H1 (cell line): ENCODE measurements around the gene HRH1. TPM values are rescaled to one million over a fixed set of nuclear protein-coding genes. Genes with fewer than 3 reads are reported as not detected.

ENCODE experiments used
- CTCF ChIA-PET: fragments of 300-600 bp; sonication (Branson Sonifier 250); formaldehyde crosslinking; loops from one replicate; lab custom pipeline; 2021; ENCODE audit not compliant: partially characterized antibody; lab: Charles Lee
- POLR2A ChIA-PET: fragments of 300-600 bp; sonication (Branson Sonifier 250); formaldehyde crosslinking; loops from one replicate; lab custom pipeline; 2021; ENCODE audit warnings: inconsistent platforms; ENCODE audit not compliant: partially characterized antibody; lab: Charles Lee
- DNase-seq, 2 experiments: peaks; one replicate each; pipeline versions ENCODE4 v3.0.0 to v3.0.0-alpha.2; 2010 to 2022; ENCODE audit warnings: low spot score in 2 of 2, low read depth in 1 of 2, mixed read lengths in 1 of 2
- FAIRE-seq: peaks from 2 replicates; lab custom pipeline; 2011; peaks lifted over from hg19 to GRCh38; lab: Jason Lieb, UNC
- H2AFZ ChIP-seq: 2 replicates; pipeline ENCODE4 v1.8.1; 2012; ENCODE audit warnings: low read length, inconsistent platforms
- H2AK5ac ChIP-seq: 2 replicates; pipeline ENCODE4 v1.6.1; 2013; ENCODE audit warnings: low read depth, low read length
- H2BK120ac ChIP-seq: replicated peaks from 2 replicates; pipeline ENCODE3; 2013; ENCODE audit warnings: low read depth, low read length, inconsistent platforms
- H2BK12ac ChIP-seq: 2 replicates; pipeline ENCODE4 v1.6.1; 2013; ENCODE audit warnings: low read depth, low read length
- H2BK15ac ChIP-seq: 2 replicates; pipeline ENCODE4 v1.6.1; 2013; ENCODE audit warnings: low read length
- H2BK20ac ChIP-seq: 2 replicates; pipeline ENCODE4 v1.6.1; 2013; ENCODE audit warnings: low read length
- H2BK5ac ChIP-seq: 2 replicates; pipeline ENCODE4 v1.6.1; 2013; ENCODE audit warnings: low read depth, low read length
- H3K14ac ChIP-seq: 2 replicates; pipeline ENCODE4 v1.6.1; 2013; ENCODE audit warnings: inconsistent platforms; ENCODE audit not compliant: insufficient read length
- H3K18ac ChIP-seq: 2 replicates; pipeline ENCODE4 v1.6.1; 2013; ENCODE audit warnings: low read length; ENCODE audit errors: extremely low read depth
- H3K23ac ChIP-seq: 2 replicates; pipeline ENCODE4 v1.6.1; 2013; ENCODE audit warnings: inconsistent platforms; ENCODE audit not compliant: insufficient read length
- H3K23me2 ChIP-seq: 2 replicates; pipeline ENCODE4 v1.6.1; 2013; ENCODE audit warnings: low read depth, low read length
- H3K27ac ChIP-seq: 2 replicates; pipeline ENCODE4 v1.6.1; 2011; ENCODE audit warnings: low read depth, low read length, inconsistent platforms
- H3K27me3 ChIP-seq, 4 experiments: replicated peaks in 1 of 4; 1 replicate in 1 of 4; 2 replicates in 3 of 4; pipeline versions ENCODE4 v1.6.1 to v1.8.1; 2011 to 2013; ENCODE audit warnings: low read length in 3 of 4, mild to moderate bottlenecking in 3 of 4, inconsistent platforms in 2 of 4, mixed read lengths in 2 of 4, moderate library complexity in 1 of 4; ENCODE audit not compliant: control insufficient read depth in 3 of 4, insufficient read depth in 3 of 4; ENCODE audit errors: extremely low read depth in 1 of 4
- H3K36me3 ChIP-seq, 4 experiments: 2 replicates each; pipeline versions ENCODE4 v1.6.1 to v1.8.1; 2011 to 2013; ENCODE audit warnings: mild to moderate bottlenecking in 4 of 4, low read length in 3 of 4, moderate library complexity in 2 of 4, control low read depth in 1 of 4, inconsistent platforms in 1 of 4; ENCODE audit not compliant: insufficient read depth in 4 of 4, control insufficient read depth in 2 of 4
- H3K4ac ChIP-seq: replicated peaks from 2 replicates; pipeline ENCODE3; 2013; ENCODE audit warnings: low read length, low read depth, mixed read lengths, inconsistent platforms; ENCODE audit not compliant: insufficient read length
- H3K4me1 ChIP-seq, 4 experiments: replicated peaks in 1 of 4; 1 replicate in 1 of 4; 2 replicates in 3 of 4; pipeline versions ENCODE4 v1.6.1 to v1.8.1; 2011 to 2013; ENCODE audit warnings: low read length in 3 of 4, inconsistent platforms in 2 of 4, mixed read lengths in 1 of 4; ENCODE audit not compliant: insufficient read depth in 4 of 4, control insufficient read depth in 3 of 4
- H3K4me2 ChIP-seq, 2 experiments: 2 replicates each; pipeline versions ENCODE4 v1.6.1 to v1.8.1; 2011 to 2013; ENCODE audit warnings: low read depth in 2 of 2, low read length in 2 of 2, control low read depth in 1 of 2, inconsistent platforms in 1 of 2, mild to moderate bottlenecking in 1 of 2; ENCODE audit not compliant: insufficient read depth in 1 of 2
- H3K4me3 ChIP-seq, 4 experiments: fragments of 200-600, 300-600 bp in 1 of 4; sonication (generic), shearing (Covaris generic), sonication (Bioruptor Twin) in 1 of 4; 2 replicates each; pipeline versions ENCODE4 v1.5.1 to v1.8.1; 2011 to 2016; ENCODE audit warnings: low read length in 4 of 4, low read depth in 3 of 4, control low read depth in 2 of 4, inconsistent platforms in 2 of 4, mild to moderate bottlenecking in 2 of 4, mixed read lengths in 1 of 4, moderate library complexity in 1 of 4; ENCODE audit not compliant: insufficient read depth in 2 of 4; ENCODE audit errors: extremely low read depth in 1 of 4
- H3K56ac ChIP-seq: replicated peaks from 2 replicates; pipeline ENCODE3; 2013; ENCODE audit warnings: low read depth, mild to moderate bottlenecking, mixed read lengths, low read length, inconsistent platforms; ENCODE audit not compliant: insufficient read length
- H3K79me1 ChIP-seq: 2 replicates; pipeline ENCODE4 v1.6.1; 2013; ENCODE audit warnings: low read depth, low read length, control low read depth
- H3K79me2 ChIP-seq, 2 experiments: 2 replicates each; pipeline versions ENCODE4 v1.6.1 to v1.8.1; 2012 to 2013; ENCODE audit warnings: low read length in 2 of 2, mild to moderate bottlenecking in 2 of 2, inconsistent platforms in 1 of 2; ENCODE audit not compliant: insufficient read depth in 2 of 2, control insufficient read depth in 1 of 2
- H3K9ac ChIP-seq, 4 experiments: replicated peaks in 1 of 4; 1 replicate in 1 of 4; 2 replicates in 3 of 4; pipeline versions ENCODE4 v1.6.1 to v1.8.1; 2011 to 2013; ENCODE audit warnings: low read depth in 3 of 4, low read length in 3 of 4, control low read depth in 2 of 4, mild to moderate bottlenecking in 2 of 4, moderate library complexity in 2 of 4, inconsistent platforms in 1 of 4; ENCODE audit errors: extremely low read depth in 1 of 4
- H3K9me3 ChIP-seq, 2 experiments: 2 replicates each; pipeline versions ENCODE4 v1.6.1 to v1.8.1; 2012 to 2013; ENCODE audit warnings: mild to moderate bottlenecking in 2 of 2, moderate library complexity in 2 of 2, control low read depth in 1 of 2, inconsistent platforms in 1 of 2, low read depth in 1 of 2, low read length in 1 of 2, mixed read lengths in 1 of 2; ENCODE audit not compliant: insufficient read depth in 2 of 2
- H4K20me1 ChIP-seq, 2 experiments: replicated peaks in 1 of 2; 2 replicates each; pipeline versions ENCODE3 to v1.8.1; 2011 to 2013; ENCODE audit warnings: inconsistent platforms in 2 of 2, low read length in 2 of 2, mild to moderate bottlenecking in 1 of 2; ENCODE audit not compliant: insufficient read depth in 2 of 2, control insufficient read depth in 1 of 2
- H4K5ac ChIP-seq: 2 replicates; pipeline ENCODE4 v1.6.1; 2013; ENCODE audit warnings: low read length, low read depth, mixed read lengths, inconsistent platforms; ENCODE audit not compliant: insufficient read length
- H4K8ac ChIP-seq: 2 replicates; pipeline ENCODE4 v1.8.0; 2013; ENCODE audit warnings: mild to moderate bottlenecking, moderate library complexity, low read length, inconsistent platforms; ENCODE audit not compliant: insufficient read depth; ENCODE audit errors: extremely low read depth
- H4K91ac ChIP-seq: replicated peaks from 2 replicates; pipeline ENCODE3; 2013; ENCODE audit warnings: low read length, mixed read lengths, inconsistent platforms; ENCODE audit not compliant: insufficient read length
- KDM5A ChIP-seq: fragments of 200-600 bp; IDR thresholded peaks from 2 replicates; pipeline ENCODE4 v1.7.1; 2012; ENCODE audit warnings: mild to moderate bottlenecking, low read length, inconsistent platforms, mixed read lengths
- WGBS, 2 experiments: shearing (Covaris generic) in 1 of 2; methylation state at CpG; one replicate each; pipeline versions ENCODE4 v1.1.6 to v1.1.7; 2013 to 2015; ENCODE audit warnings: low lambda C conversion rate in 2 of 2, mixed read lengths in 2 of 2, inconsistent platforms in 1 of 2, low coverage in 1 of 2, missing lambda C conversion rate in 1 of 2; ENCODE audit not compliant: insufficient replicate concordance in 2 of 2, insufficient coverage in 1 of 2, insufficient read length in 1 of 2; ENCODE audit errors: extremely low coverage in 1 of 2, missing lambda C conversion rate in 1 of 2; 5-methylcytosine and 5-hydroxymethylcytosine counted together
- polyA plus RNA-seq, 7 experiments: library from polyadenylated mRNA; depleted of rRNA in 3 of 7; stranded (reverse) in 5 of 7; unstranded in 2 of 7; fragments of >200 nt in 5 of 7; fragments of 200-250 nt in 2 of 7; gene quantifications; 1 replicate in 5 of 7; 2 replicates in 1 of 7; 4 replicates in 1 of 7; pipeline versions ENCODE4 v1.2.1 to v1.2.3, GENCODE V29; 2011 to 2013; ENCODE audit warnings: missing spikeins in 2 of 7, mixed read lengths in 2 of 7
- total RNA-seq: library from RNA; stranded (reverse); fragmentation: NEBNext Ultra II Directional; extraction: Animal tissue kit (Norgen Biotek cat#: 25700); gene quantifications from 2 replicates; pipeline ENCODE4 v1.2.1, GENCODE V29; 2021

The HRH1 gene
- total and polyA plus RNA-seq, 2 of the 8 experiments (the other 6 are each of a cell fraction or from before 2014, with no cell fraction given), result 0.11 TPM; not detected in 1

- ChIA-PET CTCF (interaction anchor here (0.8 to 3.2 kb wide), 6 partner anchors 8 to 97 kb away, joined by 3 to 18 read pairs (median 4); no protein-coding TSS in a partner anchor), POLR2A (interaction anchor here (1.2 kb wide), 1 partner anchor 25 kb away, joined by 3 read pairs; no protein-coding TSS in a partner anchor)
- no peak overlapping the region for H4K91ac ChIP-seq
- H2BK5ac ChIP-seq, result no peak overlapping the region
- TF ChIP-seq KDM5A, result no peak
- no peak overlapping the region for H3K4me3 ChIP-seq
- no peak overlapping the region for H2BK15ac ChIP-seq
- H3K4me2 ChIP-seq, result no peak overlapping the region
- H2BK120ac ChIP-seq, result no peak overlapping the region
- no peak overlapping the region for H4K8ac ChIP-seq
- peaks cover 0 to 4% (median 0%) of the 10 kb centered on the region in 4 experiments; a peak in 2 of 7 replicates for H3K4me1 ChIP-seq
- FAIRE-seq (no peak), DNase-seq (no peak)
- no peaks in the 10 kb centered on the region for H3K23me2 ChIP-seq
- no peaks in the 10 kb centered on the region for H3K79me1 ChIP-seq
- H3K9ac ChIP-seq, result no peak overlapping the region
- no peak overlapping the region for H3K27ac ChIP-seq
- no peak overlapping the region for H4K5ac ChIP-seq
- no peak overlapping the region for H3K4ac ChIP-seq
- no peak overlapping the region for H2BK12ac ChIP-seq
- WGBS, 2 experiments, result 86% methylated on average over 3 of the region's 3 CpGs; no CpG with 5 or more reads in 1 of the 2 experiments
- H2BK20ac ChIP-seq, result no peak overlapping the region
- H4K20me1 ChIP-seq, result no peaks in the 10 kb centered on the region
- H3K79me2 ChIP-seq, result no peaks in the 10 kb centered on the region
- H3K18ac ChIP-seq, result no peak overlapping the region
- H3K9me3 ChIP-seq, result no peaks in the 10 kb centered on the region
- no peak overlapping the region for H3K14ac ChIP-seq
- H3K56ac ChIP-seq, result no peak overlapping the region
- H3K27me3 ChIP-seq, result no peaks in the 10 kb centered on the region
- no peak overlapping the region for H2AK5ac ChIP-seq
- H3K23ac ChIP-seq, result no peak overlapping the region
- H3K36me3 ChIP-seq, result no peaks in the 10 kb centered on the region
- no peak overlapping the region for H2AFZ ChIP-seq
Measured at GRCh38 chr3:11238060-11238459, 83.8 kb downstream of the HRH1 start.
